Measurements from ENCODE around the gene NXPH4. TPM values are rescaled to one million over a fixed set of nuclear protein-coding genes. Genes with fewer than 3 reads are reported as not detected.

NXPH4 gene
- total and polyA plus RNA-seq, 4 experiments from 2014 or later, result not detected

GRCh38 chr12:57247041-57247440 lies 30.4 kb downstream of the NXPH4 start:
- Mint-ChIP-seq H3K27me3 (peaks cover 11 to 14% of the 10 kb centered on the region in 2 donors), H3K4me1 (peaks cover 6 to 23% (median 13%) of the 10 kb centered on the region in 4 donors), H3K4me3 (no peak overlapping the region), H3K27ac (no peak overlapping the region), H3K36me3 (peaks cover 2 to 4% of the 10 kb centered on the region in 2 donors), H3K9me3 (no peaks in the 10 kb centered on the region)
- Histone ChIP-seq H3K36me3 (ENCODE audit: insufficient read depth, low read length) (no peaks in the 10 kb centered on the region), H3K27ac (ENCODE audit: low read depth, low read length) (no peak overlapping the region), H3K4me3 (ENCODE audit: low read length in 2 of 2) (no peak overlapping the region), H3K9me3 (ENCODE audit: control insufficient read depth in 1 of 2, low read length in 2 of 2) (no peaks in the 10 kb centered on the region), H3K27me3 (ENCODE audit: insufficient read depth, low read length) (peaks cover 12% of the 10 kb centered on the region), H3K4me1 (ENCODE audit: insufficient read depth, low read length) (peaks cover 21% of the 10 kb centered on the region)
- intact Hi-C loops (cut with micrococcal nuclease), result no loop called here
- POLR2A ChIA-PET (ENCODE audit: partially characterized antibody), result no interaction called here
- CTCF ChIA-PET (ENCODE audit: partially characterized antibody), result interaction anchor here (0.7 to 12.9 kb wide), 3 partner anchors 20 to 158 kb away, joined by 3 to 415 read pairs (median 245); partner anchors contain the start of genes NXPH4 and SHMT2
- no peak for DNase-seq

GRCh38 chr12:57248934-57249742 lies 32.5 kb downstream of the NXPH4 start:
- peaks cover 3% of the 10 kb centered on the region in 2 donors for H3K27me3 Mint-ChIP-seq
- no peak for DNase-seq
- peak overlapping the region in 1 of 7 donors; percentile 1 for H3K27ac Mint-ChIP-seq
- Histone ChIP-seq H3K9me3 (ENCODE audit: control insufficient read depth in 1 of 2, low read length in 2 of 2) (no peaks in the 10 kb centered on the region), H3K27me3 (ENCODE audit: insufficient read depth, low read length) (no peaks in the 10 kb centered on the region), H3K4me3 (ENCODE audit: low read length in 2 of 2) (no peak overlapping the region), H3K27ac (ENCODE audit: low read depth, low read length) (no peak overlapping the region), H3K36me3 (ENCODE audit: insufficient read depth, low read length) (no peaks in the 10 kb centered on the region), H3K4me1 (ENCODE audit: insufficient read depth, low read length) (no peaks in the 10 kb centered on the region)
- ChIA-PET POLR2A (ENCODE audit: partially characterized antibody) (no interaction called here), CTCF (ENCODE audit: partially characterized antibody) (interaction anchor here (0.7 to 12.9 kb wide), 3 partner anchors 10 to 34 kb away, joined by 4 to 415 read pairs (median 5); partner anchors contain the start of gene NXPH4)
- no peak overlapping the region for H3K4me3 Mint-ChIP-seq
- no peaks in the 10 kb centered on the region for H3K9me3 Mint-ChIP-seq
- intact Hi-C loops (cut with micrococcal nuclease), result no loop called here
- H3K36me3 Mint-ChIP-seq, result peaks cover 4 to 10% of the 10 kb centered on the region in 2 donors
- H3K4me1 Mint-ChIP-seq, result peaks cover 0 to 2% (median under 1%) of the 10 kb centered on the region in 4 donors

GRCh38 chr12:57250541-57250940 lies 33.9 kb downstream of the NXPH4 start:
- DNase-seq, result no peak
- no peaks in the 10 kb centered on the region for H3K4me1 Mint-ChIP-seq
- peaks cover 3% of the 10 kb centered on the region in 2 donors for H3K27me3 Mint-ChIP-seq
- H3K36me3 Mint-ChIP-seq, result peaks cover 13 to 14% of the 10 kb centered on the region in 2 donors
- no peaks in the 10 kb centered on the region for H3K9me3 Mint-ChIP-seq
- no peak overlapping the region for H3K4me3 Mint-ChIP-seq
- POLR2A ChIA-PET (ENCODE audit: partially characterized antibody), result interaction anchor here (1.0 kb wide), 1 partner anchor 20 kb away, joined by 3 read pairs; no protein-coding TSS in a partner anchor
- Histone ChIP-seq H3K4me1 (ENCODE audit: insufficient read depth, low read length) (no peaks in the 10 kb centered on the region), H3K36me3 (ENCODE audit: insufficient read depth, low read length) (peaks cover 5% of the 10 kb centered on the region), H3K9me3 (ENCODE audit: control insufficient read depth in 1 of 2, low read length in 2 of 2) (no peaks in the 10 kb centered on the region), H3K27me3 (ENCODE audit: insufficient read depth, low read length) (no peaks in the 10 kb centered on the region), H3K4me3 (ENCODE audit: low read length in 2 of 2) (no peak overlapping the region), H3K27ac (ENCODE audit: low read depth, low read length) (no peak overlapping the region)
- intact Hi-C loops (cut with micrococcal nuclease), result no loop called here
- no peak overlapping the region for H3K27ac Mint-ChIP-seq
- CTCF ChIA-PET (ENCODE audit: partially characterized antibody), result interaction anchor here (1.3 to 5.3 kb wide), 4 partner anchors 8 to 36 kb away, joined by 5 to 34 read pairs (median 7); no protein-coding TSS in a partner anchor

GRCh38 chr12:57250956-57251355 lies 34.4 kb downstream of the NXPH4 start, which contains the start of gene STAC3:
Gene STAC3, minus strand, starts transcription at chr12:57251187. Its CDS starts 1,551 bp downstream, at chr12:57249636.
- ChIA-PET CTCF (ENCODE audit: partially characterized antibody) (interaction anchor here (0.9 to 5.3 kb wide), 5 partner anchors 9 to 37 kb away, joined by 5 to 34 read pairs (median 7); no protein-coding TSS in a partner anchor), POLR2A (ENCODE audit: partially characterized antibody) (interaction anchor here (0.6 kb wide), 1 partner anchor 8 kb away, joined by 3 read pairs; no protein-coding TSS in a partner anchor)
- no peaks in the 10 kb centered on the region for H3K4me1 ChIP-seq (ENCODE audit: insufficient read depth, low read length)
- Mint-ChIP-seq H3K4me1 (no peaks in the 10 kb centered on the region), H3K27ac (peak within 1 kb of the TSS in 1 of 7 donors; percentile 29), H3K9me3 (no peaks in the 10 kb centered on the region), H3K4me3 (no peak within 1 kb of the TSS), H3K27me3 (peaks cover 3% of the 10 kb centered on the region in 2 donors), H3K36me3 (peaks cover 17 to 18% of the 10 kb centered on the region in 2 donors)
- no peak for DNase-seq
- no peaks in the 10 kb centered on the region for H3K9me3 ChIP-seq (ENCODE audit: control insufficient read depth in 1 of 2, low read length in 2 of 2)
- no peak within 1 kb of the TSS for H3K4me3 ChIP-seq (ENCODE audit: low read length in 2 of 2)
- H3K27ac ChIP-seq (ENCODE audit: low read depth, low read length), result no peak within 1 kb of the TSS
- H3K36me3 ChIP-seq (ENCODE audit: insufficient read depth, low read length), result peaks cover 9% of the 10 kb centered on the region
- intact Hi-C loops (cut with micrococcal nuclease), result no loop called here
- no peaks in the 10 kb centered on the region for H3K27me3 ChIP-seq (ENCODE audit: insufficient read depth, low read length)

- POLR2A ChIA-PET (ENCODE audit: partially characterized antibody), result no interaction called here
- H3K9me3 Mint-ChIP-seq, result peaks cover 0 to 1% (median 0%) of the 10 kb centered on the region in 8 donors
- Histone ChIP-seq H3K9me3 (ENCODE audit: control insufficient read depth in 1 of 2, low read length in 2 of 2) (no peaks in the 10 kb centered on the region), H3K4me1 (ENCODE audit: insufficient read depth, low read length) (no peaks in the 10 kb centered on the region), H3K36me3 (ENCODE audit: insufficient read depth, low read length) (peaks cover 41% of the 10 kb centered on the region), H3K27me3 (ENCODE audit: insufficient read depth, low read length) (no peaks in the 10 kb centered on the region), H3K27ac (ENCODE audit: low read depth, low read length) (no peak overlapping the region), H3K4me3 (ENCODE audit: low read length in 2 of 2) (no peak overlapping the region)
- CTCF ChIA-PET (ENCODE audit: partially characterized antibody), result interaction anchor here (0.7 to 5.3 kb wide), 3 partner anchors 10 to 79 kb away, joined by 4 to 34 read pairs (median 5); no protein-coding TSS in a partner anchor
- no peak overlapping the region for H3K4me3 Mint-ChIP-seq
- H3K27ac Mint-ChIP-seq, result peak overlapping the region in 2 of 7 donors; percentile 13 to 42
- no peak for DNase-seq
- no peaks in the 10 kb centered on the region for H3K4me1 Mint-ChIP-seq
- intact Hi-C loops (cut with micrococcal nuclease), result no loop called here
- H3K27me3 Mint-ChIP-seq, result no peaks in the 10 kb centered on the region
- H3K36me3 Mint-ChIP-seq, result peaks cover 37 to 45% of the 10 kb centered on the region in 2 donors
Observed at GRCh38 chr12:57254506-57255280, 38.1 kb downstream of the NXPH4 start.

- H3K4me1 Mint-ChIP-seq, result no peaks in the 10 kb centered on the region
- Histone ChIP-seq H3K27ac (ENCODE audit: low read depth, low read length) (no peak overlapping the region), H3K4me3 (ENCODE audit: low read length in 2 of 2) (no peak overlapping the region), H3K9me3 (ENCODE audit: control insufficient read depth in 1 of 2, low read length in 2 of 2) (no peaks in the 10 kb centered on the region), H3K27me3 (ENCODE audit: insufficient read depth, low read length) (no peaks in the 10 kb centered on the region), H3K36me3 (ENCODE audit: insufficient read depth, low read length) (peaks cover 47% of the 10 kb centered on the region), H3K4me1 (ENCODE audit: insufficient read depth, low read length) (no peaks in the 10 kb centered on the region)
- H3K36me3 Mint-ChIP-seq, result peaks cover 47 to 54% of the 10 kb centered on the region in 2 donors
- peak overlapping the region in 2 of 7 donors; percentile 35 to 80 for H3K27ac Mint-ChIP-seq
- CTCF ChIA-PET (ENCODE audit: partially characterized antibody), result interaction anchor here (1.1 to 1.5 kb wide), 2 partner anchors 9 to 42 kb away, joined by 3 to 5 read pairs; no protein-coding TSS in a partner anchor
- peaks cover 0 to 2% (median 0%) of the 10 kb centered on the region in 8 donors for H3K9me3 Mint-ChIP-seq
- no peaks in the 10 kb centered on the region for H3K27me3 Mint-ChIP-seq
- POLR2A ChIA-PET (ENCODE audit: partially characterized antibody), result no interaction called here
- no peak for DNase-seq
- intact Hi-C loops (cut with micrococcal nuclease), result no loop called here
- no peak overlapping the region for H3K4me3 Mint-ChIP-seq
Observed at GRCh38 chr12:57255916-57256315, 39.3 kb downstream of the NXPH4 start.
